Measurements from ENCODE around the gene GRID1.

- TF ChIP-seq POLR2A (IDR thresholded peaks at IDR 0.05; ENCODE audit: low read depth, low read length) (no peak), POU2F2 (IDR thresholded peaks at IDR 0.05; ENCODE audit: low read depth, low read length) (no peak), TAF1 (IDR thresholded peaks at IDR 0.05; ENCODE audit: low read depth, low read length) (no peak), SPI1 (IDR thresholded peaks at IDR 0.05; ENCODE audit: low read depth, low read length) (no peak)
These were observed 306.0 kb downstream of the GRID1 start for GRCh38 chr10:86060386-86061277.

Data from GM12891 (cell line).